H9 (cell line): Measurements from ENCODE around the gene PARP8. TPM values are rescaled to one million over a fixed set of nuclear protein-coding genes. Genes with fewer than 3 reads are reported as not detected.
"Not testable (repeated sequence)": the region's sequence is repeated elsewhere in the genome, so short reads cannot be mapped to it uniquely, and the experiment has no call there.

Experiments used
- DNase-seq: peaks from one replicate; pipeline ENCODE4 v3.0.0-alpha.2; 2017
- H2AFZ ChIP-seq: one replicate; pipeline ENCODE4 v1.6.1; 2013; ENCODE audit warnings: mild to moderate bottlenecking, low read length, control low read depth, moderate library complexity
- H2AK5ac ChIP-seq: 2 replicates; pipeline ENCODE4 v1.6.1; 2013; ENCODE audit warnings: low read length, control low read depth, mixed read lengths; ENCODE audit not compliant: insufficient read length
- H2BK120ac ChIP-seq: one replicate; pipeline ENCODE4 v1.6.1; 2013; ENCODE audit warnings: low read depth, mild to moderate bottlenecking, low read length, control low read depth, inconsistent platforms; ENCODE audit not compliant: poor library complexity, severe bottlenecking
- H2BK12ac ChIP-seq: 2 replicates; pipeline ENCODE4 v1.6.1; 2013; ENCODE audit warnings: low read length, control low read depth, mixed read lengths, low read depth; ENCODE audit not compliant: insufficient read length
- H2BK15ac ChIP-seq: 2 replicates; pipeline ENCODE4 v1.6.1; 2013; ENCODE audit warnings: low read depth, low read length, control low read depth
- H2BK20ac ChIP-seq: one replicate; pipeline ENCODE4 v1.6.1; 2013; ENCODE audit warnings: low read depth, mild to moderate bottlenecking, low read length, control low read depth, inconsistent platforms; ENCODE audit not compliant: poor library complexity, severe bottlenecking
- H2BK5ac ChIP-seq: 2 replicates; pipeline ENCODE4 v1.6.1; 2013; ENCODE audit warnings: low read length, control low read depth, mixed read lengths; ENCODE audit not compliant: insufficient read length
- H3K14ac ChIP-seq: 2 replicates; pipeline ENCODE4 v1.6.1; 2013; ENCODE audit warnings: low read length, control low read depth; ENCODE audit not compliant: insufficient read depth
- H3K18ac ChIP-seq: 2 replicates; pipeline ENCODE4 v1.6.1; 2013; ENCODE audit warnings: low read depth, mild to moderate bottlenecking, mixed read lengths, low read length, control low read depth; ENCODE audit not compliant: insufficient read length
- H3K23ac ChIP-seq: 2 replicates; pipeline ENCODE4 v1.6.1; 2013; ENCODE audit warnings: low read length, control low read depth, mixed read lengths, low read depth; ENCODE audit not compliant: insufficient read length
- H3K23me2 ChIP-seq: 2 replicates; pipeline ENCODE4 v1.6.1; 2013; ENCODE audit warnings: low read depth, mild to moderate bottlenecking, mixed read lengths, low read length, control low read depth; ENCODE audit not compliant: insufficient read length, poor library complexity, severe bottlenecking
- H3K27ac ChIP-seq: 2 replicates; pipeline ENCODE4 v1.5.1; 2013; ENCODE audit warnings: low read length, control low read depth, mixed read lengths, low read depth; ENCODE audit not compliant: insufficient read length
- H3K27me3 ChIP-seq: 2 replicates; pipeline ENCODE4 v1.6.1; 2013; ENCODE audit warnings: low read length, control low read depth, inconsistent platforms; ENCODE audit not compliant: insufficient read depth
- H3K4ac ChIP-seq: 2 replicates; pipeline ENCODE4 v1.6.1; 2013; ENCODE audit warnings: low read depth, mild to moderate bottlenecking, control low read depth, inconsistent platforms, low read length, moderate library complexity
- H3K4me1 ChIP-seq: 2 replicates; pipeline ENCODE4 v1.6.1; 2013; ENCODE audit warnings: low read length, control low read depth, inconsistent platforms; ENCODE audit not compliant: insufficient read depth
- H3K4me2 ChIP-seq: 2 replicates; pipeline ENCODE4 v1.6.1; 2013; ENCODE audit warnings: low read length, control low read depth, mixed read lengths; ENCODE audit not compliant: insufficient read length, insufficient read depth
- H3K56ac ChIP-seq: 2 replicates; pipeline ENCODE4 v1.6.1; 2013; ENCODE audit warnings: low read depth, mild to moderate bottlenecking, mixed read lengths, low read length, control low read depth; ENCODE audit not compliant: insufficient read length
- H3K79me1 ChIP-seq: 2 replicates; pipeline ENCODE4 v1.6.1; 2013; ENCODE audit warnings: low read depth, mild to moderate bottlenecking, moderate library complexity, low read length, control low read depth, inconsistent platforms; ENCODE audit not compliant: insufficient read depth, poor library complexity, severe bottlenecking
- H3K79me2 ChIP-seq: 2 replicates; pipeline ENCODE4 v1.6.1; 2013; ENCODE audit warnings: low read length, control low read depth, inconsistent platforms; ENCODE audit not compliant: insufficient read depth
- H3K9ac ChIP-seq: 2 replicates; pipeline ENCODE4 v1.6.1; 2013; ENCODE audit warnings: low read length, control low read depth, mixed read lengths; ENCODE audit not compliant: insufficient read length; ENCODE audit errors: extremely low read depth
- H3K9me3 ChIP-seq: one replicate; pipeline ENCODE4 v1.6.1; 2013; ENCODE audit warnings: low read depth, low read length, inconsistent platforms; ENCODE audit not compliant: control insufficient read depth
- H3T11ph ChIP-seq: one replicate; pipeline ENCODE4 v1.6.1; 2013; ENCODE audit warnings: mild to moderate bottlenecking, low read length, control low read depth, inconsistent platforms
- H4K20me1 ChIP-seq: one replicate; pipeline ENCODE4 v1.6.1; 2013; ENCODE audit not compliant: control insufficient read depth, insufficient read length, insufficient read depth
- H4K5ac ChIP-seq: 2 replicates; pipeline ENCODE4 v1.6.1; 2013; ENCODE audit warnings: low read depth, mild to moderate bottlenecking, mixed read lengths, low read length, control low read depth; ENCODE audit not compliant: insufficient read length
- H4K8ac ChIP-seq: replicated peaks from 2 replicates; pipeline ENCODE4 v1.6.1; 2013; ENCODE audit warnings: low read length, control low read depth, mixed read lengths, low read depth; ENCODE audit not compliant: insufficient read length
- H4K91ac ChIP-seq: 2 replicates; pipeline ENCODE4 v1.6.1; 2013; ENCODE audit warnings: low read depth, mild to moderate bottlenecking, moderate library complexity, mixed read lengths, low read length, control low read depth; ENCODE audit not compliant: insufficient read length
- H3K27ac Mint-ChIP-seq, 3 experiments: 2 replicates in 2 of 3; 3 replicates in 1 of 3; pipeline ENCODE4 v1.8.0; 2020 to 2021; ENCODE audit warnings: mixed read lengths in 3 of 3, mild to moderate bottlenecking in 1 of 3, moderate library complexity in 1 of 3
- H3K27me3 Mint-ChIP-seq: 2 replicates; pipeline ENCODE4 v1.8.0; 2021; ENCODE audit warnings: low read depth, mild to moderate bottlenecking, moderate library complexity, mixed read lengths
- H3K36me3 Mint-ChIP-seq, 3 experiments: 2 replicates in 2 of 3; 3 replicates in 1 of 3; pipeline ENCODE4 v1.8.0; 2020 to 2021; ENCODE audit warnings: low read depth in 3 of 3, mixed read lengths in 3 of 3; ENCODE audit not compliant: insufficient read depth in 1 of 3
- H3K4me1 Mint-ChIP-seq, 2 experiments: 2 replicates each; pipeline ENCODE4 v1.8.0; 2020; ENCODE audit warnings: mixed read lengths in 2 of 2
- H3K4me3 Mint-ChIP-seq, 2 experiments: 2 replicates in 1 of 2; 3 replicates in 1 of 2; pipeline ENCODE4 v1.8.0; 2020 to 2021; ENCODE audit warnings: mild to moderate bottlenecking in 2 of 2, mixed read lengths in 2 of 2, moderate library complexity in 1 of 2
- H3K9me3 Mint-ChIP-seq, 2 experiments: 2 replicates in 1 of 2; 3 replicates in 1 of 2; pipeline ENCODE4 v1.8.0; 2020; ENCODE audit warnings: mild to moderate bottlenecking in 2 of 2, mixed read lengths in 2 of 2, moderate library complexity in 1 of 2
- WGBS: extraction: QIAGEN DNeasy Blood & Tissue Kit; methylation state at CpG from one replicate; pipeline ENCODE4 v1.1.7; 2013; ENCODE audit warnings: missing lambda C conversion rate, low lambda C conversion rate, mixed read lengths; ENCODE audit not compliant: insufficient read length; ENCODE audit errors: extremely low coverage; 5-methylcytosine and 5-hydroxymethylcytosine counted together
- total RNA-seq: library from RNA; stranded (reverse); gene quantifications from 2 replicates; pipeline ENCODE4 v1.2.1, GENCODE V29; 2021
- TF ChIP-seq, protein P1 (sequence below): fragments of 200-600 bp; sonication (generic); conservative IDR thresholded peaks from 3 replicates; pipeline ENCODE4 v1.8.0; 2021; ENCODE audit warnings: antibody characterized with exemption, mild to moderate bottlenecking

PARP8 gene
- total RNA-seq, 1 experiment from 2014 or later, result 34.0 TPM

DNA sequence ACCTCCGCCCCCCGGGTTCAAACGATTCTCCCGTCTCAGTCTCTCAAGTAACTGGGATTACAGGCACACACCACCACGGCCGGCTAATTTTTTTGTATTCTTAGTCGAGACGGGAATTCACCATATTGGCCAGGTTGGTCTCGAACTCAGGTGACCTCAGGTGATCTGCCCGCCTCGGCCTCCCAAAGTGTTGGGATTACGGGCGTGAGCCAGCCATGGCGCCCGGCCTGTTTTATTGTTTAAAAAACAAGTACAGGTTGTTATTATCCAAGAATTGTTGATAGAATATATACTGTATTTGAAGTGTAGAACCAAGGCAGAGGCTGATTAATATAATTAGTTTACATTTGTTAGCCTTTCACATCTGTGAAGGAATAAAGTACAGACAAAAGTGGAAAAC is 8.9 kb downstream of the PARP8 start:
- no peak overlapping the region for H2AFZ ChIP-seq
- no peak overlapping the region for H3K4me3 Mint-ChIP-seq
- H3K18ac ChIP-seq, result no peak overlapping the region
- no peak overlapping the region for H2BK120ac ChIP-seq
- peaks cover 0 to 3% (median 0%) of the 10 kb centered on the region in 3 experiments; a peak in 1 of 7 replicates for H3K36me3 Mint-ChIP-seq
- H3K4ac ChIP-seq, result no peak overlapping the region
- no peak overlapping the region for H3K23ac ChIP-seq
- DNase-seq, result no peak
- H3K79me2 ChIP-seq, result peaks cover 12% of the 10 kb centered on the region; the same call in 1 of the 2 replicates
- H3K27ac Mint-ChIP-seq, result no peak overlapping the region
- no peak overlapping the region for H3K9ac ChIP-seq
- H3K27ac ChIP-seq, result no peak overlapping the region
- H3K27me3 ChIP-seq, result no peaks in the 10 kb centered on the region
- no peaks in the 10 kb centered on the region for H4K20me1 ChIP-seq
- peaks cover 3% of the 10 kb centered on the region; the same call in 1 of the 2 replicates for H3K4me1 ChIP-seq
- H3K4me2 ChIP-seq, result no peak overlapping the region
- no peak overlapping the region for H4K8ac ChIP-seq
- H4K91ac ChIP-seq, result no peak overlapping the region
- no peak overlapping the region for H4K5ac ChIP-seq
- TF ChIP-seq, protein P1, sequence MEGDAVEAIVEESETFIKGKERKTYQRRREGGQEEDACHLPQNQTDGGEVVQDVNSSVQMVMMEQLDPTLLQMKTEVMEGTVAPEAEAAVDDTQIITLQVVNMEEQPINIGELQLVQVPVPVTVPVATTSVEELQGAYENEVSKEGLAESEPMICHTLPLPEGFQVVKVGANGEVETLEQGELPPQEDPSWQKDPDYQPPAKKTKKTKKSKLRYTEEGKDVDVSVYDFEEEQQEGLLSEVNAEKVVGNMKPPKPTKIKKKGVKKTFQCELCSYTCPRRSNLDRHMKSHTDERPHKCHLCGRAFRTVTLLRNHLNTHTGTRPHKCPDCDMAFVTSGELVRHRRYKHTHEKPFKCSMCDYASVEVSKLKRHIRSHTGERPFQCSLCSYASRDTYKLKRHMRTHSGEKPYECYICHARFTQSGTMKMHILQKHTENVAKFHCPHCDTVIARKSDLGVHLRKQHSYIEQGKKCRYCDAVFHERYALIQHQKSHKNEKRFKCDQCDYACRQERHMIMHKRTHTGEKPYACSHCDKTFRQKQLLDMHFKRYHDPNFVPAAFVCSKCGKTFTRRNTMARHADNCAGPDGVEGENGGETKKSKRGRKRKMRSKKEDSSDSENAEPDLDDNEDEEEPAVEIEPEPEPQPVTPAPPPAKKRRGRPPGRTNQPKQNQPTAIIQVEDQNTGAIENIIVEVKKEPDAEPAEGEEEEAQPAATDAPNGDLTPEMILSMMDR, result no peak
- H3K14ac ChIP-seq, result no peak overlapping the region
- no peaks in the 10 kb centered on the region for H3K23me2 ChIP-seq
- H2BK12ac ChIP-seq, result no peak overlapping the region
- WGBS, result no CpG with 5 or more reads among the region's 15 CpGs
- H2AK5ac ChIP-seq, result no peak overlapping the region
- H3T11ph ChIP-seq, result no peak overlapping the region
- no peak overlapping the region for H3K56ac ChIP-seq
- H3K27me3 Mint-ChIP-seq, result no peaks in the 10 kb centered on the region
- no peaks in the 10 kb centered on the region for H3K9me3 Mint-ChIP-seq
- H2BK15ac ChIP-seq, result no peak overlapping the region
- H2BK20ac ChIP-seq, result no peak overlapping the region
- H2BK5ac ChIP-seq, result no peak overlapping the region
- no peaks in the 10 kb centered on the region for H3K9me3 ChIP-seq
- H3K4me1 Mint-ChIP-seq, result peaks cover 65 to 71% of the 10 kb centered on the region in 2 experiments
- no peaks in the 10 kb centered on the region for H3K79me1 ChIP-seq

DNA sequence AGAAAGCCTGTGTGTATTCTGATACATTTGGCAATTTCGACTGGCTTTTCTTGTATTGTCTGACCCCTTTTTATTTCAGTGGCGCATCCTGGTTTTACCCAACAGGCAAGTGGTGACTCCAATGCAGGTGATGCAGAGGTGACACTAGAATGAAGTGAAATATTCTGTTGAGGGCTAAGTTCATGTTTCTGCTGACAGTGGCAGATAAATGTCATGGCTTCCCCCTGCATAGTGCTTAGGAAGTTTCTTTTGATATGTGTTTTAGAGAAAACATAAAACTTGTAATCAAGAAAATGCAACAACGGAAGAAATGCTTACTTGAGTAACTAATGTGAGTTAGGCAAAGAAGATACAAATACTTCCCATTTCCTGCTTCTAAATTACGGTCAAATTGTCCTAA is 13.1 kb downstream of the PARP8 start:
- not testable (repeated sequence) for DNase-seq, H3K9me3 Mint-ChIP-seq, H2BK5ac ChIP-seq, H3K23ac ChIP-seq, H3K27ac ChIP-seq, H3K79me1 ChIP-seq, H3K56ac ChIP-seq, H3K18ac ChIP-seq, H3K27me3 Mint-ChIP-seq, H3K9ac ChIP-seq, H2AK5ac ChIP-seq, H3K79me2 ChIP-seq, H3K4me3 Mint-ChIP-seq, H2BK20ac ChIP-seq, H4K5ac ChIP-seq, H4K20me1 ChIP-seq, H4K91ac ChIP-seq, H3K4me2 ChIP-seq, H3K14ac ChIP-seq, H3K27me3 ChIP-seq, H3K36me3 Mint-ChIP-seq, H2AFZ ChIP-seq, H3K4ac ChIP-seq, H2BK15ac ChIP-seq, H3K9me3 ChIP-seq, H3K23me2 ChIP-seq, H3T11ph ChIP-seq, H2BK120ac ChIP-seq, H3K4me1 ChIP-seq, H2BK12ac ChIP-seq, H4K8ac ChIP-seq
- WGBS, result no CpG with 5 or more reads among the region's 4 CpGs
- Mint-ChIP-seq H3K4me1 (peaks cover 63 to 69% of the 10 kb centered on the region in 2 experiments), H3K27ac (peak overlapping the region in 2 of 3 experiments; percentile 71 to 72; a peak in 4 of 7 replicates)
